B cell (primary cell): ENCODE data around the gene CDK5R2. TPM values are rescaled to one million over a fixed set of nuclear protein-coding genes. Genes with fewer than 3 reads are reported as not detected.
A peak's percentile ranks its signal among the peaks of the same experiment; 100 is the strongest.

Source experiments
- ATAC-seq: fragments of 200-7000 bp; cut with Tn5 transposase; one replicate; pipeline ENCODE4 v1.10.0; 2021; ENCODE audit warnings: low read depth, mild to moderate bottlenecking, moderate number of reproducible peaks, moderate library complexity
- CTCF ChIA-PET: fragments of 350-600 bp; sonication (Branson Sonifier 250); formaldehyde crosslinking; loops from one replicate; lab custom pipeline; 2021; ENCODE audit warnings: antibody characterized with exemption, inconsistent platforms; lab: Charles Lee
- POLR2A ChIA-PET: fragments of 350-600 bp; sonication (Branson Sonifier 250); formaldehyde crosslinking; loops from one replicate; lab custom pipeline; 2021; ENCODE audit warnings: antibody characterized with exemption; lab: Charles Lee
- DNase-seq: peaks from one replicate; pipeline ENCODE4 v3.0.0; 2013
- H2AFZ ChIP-seq: 2 replicates; pipeline ENCODE4 v1.6.1; 2012; ENCODE audit warnings: mild to moderate bottlenecking, low read depth, low read length; ENCODE audit not compliant: insufficient read depth, poor library complexity, severe bottlenecking
- H3K27ac ChIP-seq, 2 donors: 1 replicate in 1 of 2; 2 replicates in 1 of 2; pipeline ENCODE4 v1.5.1; 2012 to 2013; ENCODE audit warnings: low read length in 2 of 2, mild to moderate bottlenecking in 2 of 2, moderate library complexity in 1 of 2
- H3K27me3 ChIP-seq, 4 experiments: fragments of 200-600 bp in 1 of 4; sonication (generic) in 1 of 4; replicated peaks in 1 of 4; 1 replicate in 2 of 4; 2 replicates in 2 of 4; pipeline versions ENCODE4 v1.6.1 to v1.7.0; 2013 to 2016; ENCODE audit warnings: low read length in 3 of 4, mild to moderate bottlenecking in 2 of 4, mixed read lengths in 1 of 4, moderate library complexity in 1 of 4; ENCODE audit not compliant: insufficient read depth in 4 of 4, control insufficient read depth in 3 of 4; ENCODE audit errors: control extremely low read depth in 1 of 4
- H3K36me3 ChIP-seq, 2 experiments: replicated peaks in 1 of 2; 1 replicate in 1 of 2; 2 replicates in 1 of 2; pipeline versions ENCODE4 v1.6.1 to v1.7.1; 2013; ENCODE audit warnings: low read length in 1 of 2; ENCODE audit not compliant: insufficient read depth in 2 of 2, control insufficient read depth in 1 of 2; ENCODE audit errors: control extremely low read depth in 1 of 2, extremely low read depth in 1 of 2
- H3K4me1 ChIP-seq, 2 donors: fragments of 200-600 bp in 1 of 2; sonication (generic) in 1 of 2; 1 replicate in 1 of 2; 2 replicates in 1 of 2; pipeline versions ENCODE4 v1.5.1 to v1.6.1; 2013 to 2017; ENCODE audit warnings: low read length in 2 of 2; ENCODE audit not compliant: control insufficient read depth in 2 of 2, insufficient read depth in 2 of 2
- H3K4me2 ChIP-seq: replicated peaks from 2 replicates; pipeline ENCODE3; 2012; ENCODE audit warnings: mild to moderate bottlenecking, low read depth, low read length; ENCODE audit not compliant: poor library complexity, severe bottlenecking
- H3K4me3 ChIP-seq, 5 experiments: fragments of 200-600 bp in 1 of 5; sonication (generic) in 1 of 5; 1 replicate in 3 of 5; 2 replicates in 2 of 5; pipeline versions ENCODE4 v1.5.1 to v1.7.0; 2011 to 2016; ENCODE audit warnings: low read length in 4 of 5, mild to moderate bottlenecking in 4 of 5, low read depth in 2 of 5, control low read depth in 1 of 5, moderate library complexity in 1 of 5; ENCODE audit not compliant: insufficient read depth in 1 of 5; ENCODE audit errors: control extremely low read depth in 1 of 5, extremely low read depth in 1 of 5
- H3K79me2 ChIP-seq: fragments of 200-600 bp; sonication (generic); one replicate; pipeline ENCODE4 v1.6.0; 2016; ENCODE audit warnings: low read length; ENCODE audit not compliant: control insufficient read depth, insufficient read depth
- H3K9ac ChIP-seq: fragments of 200-600 bp; sonication (generic); 2 replicates; pipeline ENCODE4 v1.6.1; 2017; ENCODE audit warnings: mild to moderate bottlenecking, low read length, moderate library complexity
- H3K9me3 ChIP-seq, 3 donors: one replicate each; pipeline versions ENCODE4 v1.6.1 to v1.7.1; 2013; ENCODE audit warnings: low read length in 2 of 3; ENCODE audit not compliant: control insufficient read depth in 2 of 3, insufficient read depth in 1 of 3; ENCODE audit errors: control extremely low read depth in 1 of 3
- H4K20me1 ChIP-seq: 2 replicates; pipeline ENCODE4 v1.6.0; 2012; ENCODE audit warnings: mild to moderate bottlenecking, low read length; ENCODE audit not compliant: insufficient read depth, control insufficient read depth, poor library complexity, severe bottlenecking
- H3K27ac Mint-ChIP-seq: one replicate; pipeline ENCODE4 v1.8.0; 2021; ENCODE audit warnings: mixed read lengths
- H3K27me3 Mint-ChIP-seq: one replicate; pipeline ENCODE4 v1.8.0; 2021; ENCODE audit warnings: mixed read lengths
- H3K4me1 Mint-ChIP-seq: one replicate; pipeline ENCODE4 v1.8.0; 2021; ENCODE audit warnings: mixed read lengths
- H3K4me3 Mint-ChIP-seq: one replicate; pipeline ENCODE4 v1.8.0; 2021; ENCODE audit warnings: mixed read lengths
- H3K9me3 Mint-ChIP-seq: one replicate; pipeline ENCODE4 v1.8.0; 2022; ENCODE audit warnings: mixed read lengths; ENCODE audit not compliant: insufficient read depth
- CTCF ChIP-seq: fragments of 200-600 bp; IDR thresholded peaks from one replicate; pipeline ENCODE4 v1.8.0; 2022; ENCODE audit warnings: antibody characterized with exemption, mild to moderate bottlenecking
- EZH2 ChIP-seq: IDR thresholded peaks from 2 replicates; pipeline ENCODE4 v1.6.1; 2012; ENCODE audit warnings: borderline replicate concordance, low read depth, mild to moderate bottlenecking, moderate library complexity, low read length; ENCODE audit not compliant: insufficient read depth, poor library complexity, severe bottlenecking
- WGBS: methylation state at CpG from one replicate; pipeline ENCODE4 v1.1.5; 2013; ENCODE audit warnings: missing lambda C conversion rate; ENCODE audit not compliant: insufficient coverage; 5-methylcytosine and 5-hydroxymethylcytosine counted together
- intact Hi-C: fragments of 100-400 bp; cut with micrococcal nuclease; formaldehyde crosslinking; loops from one replicate; pipeline ENCODE4 v1.10.0; 2022
- polyA plus RNA-seq: library from polyadenylated mRNA; depleted of rRNA; stranded (reverse); fragments of >200 nt; gene quantifications from 2 replicates; pipeline ENCODE4 v1.2.3, GENCODE V29; 2012
- total RNA-seq, 2 donors: library from RNA; stranded (reverse); fragments of 120-200 nt in 1 of 2; gene quantifications; 1 replicate in 1 of 2; 2 replicates in 1 of 2; pipeline versions ENCODE4 v1.2.3 to v1.2.4, GENCODE V29; 2013 to 2022

Gene CDK5R2
- total and polyA plus RNA-seq, 2 donors (not counting 1 experiment from before 2014, with no cell fraction given): not detected

- Mint-ChIP-seq H3K4me3 (peak overlapping the region; percentile 71), H3K9me3 (no peaks in the 10 kb centered on the region), H3K4me1 (peaks cover 21% of the 10 kb centered on the region), H3K27me3 (peaks cover 71% of the 10 kb centered on the region), H3K27ac (no peak overlapping the region)
- H3K4me2 ChIP-seq: peak overlapping the region; percentile 94
- peaks cover 0 to 71% (median 44%) of the 10 kb centered on the region in 4 experiments for H3K27me3 ChIP-seq
- POLR2A ChIA-PET: no interaction called here
- H3K79me2 ChIP-seq: no peaks in the 10 kb centered on the region
- H2AFZ ChIP-seq: peak overlapping the region; percentile 33
- intact Hi-C loops: no loop called here
- H3K4me3 ChIP-seq: peak overlapping the region in 1 of 5 experiments; percentile 24
- ATAC-seq: no peak
- CTCF ChIA-PET: interaction anchor here (0.6 to 1.8 kb wide), 6 partner anchors 20 to 113 kb away, joined by 3 to 6 read pairs (median 4); no protein-coding TSS in a partner anchor
- peak overlapping the region; percentile 35 for H3K9ac ChIP-seq
- no peaks in the 10 kb centered on the region for H4K20me1 ChIP-seq
- WGBS: 8% methylated on average over 85 of the region's 87 CpGs
- TF ChIP-seq CTCF (no peak), EZH2 (peak; percentile 89)
- peaks cover 0 to 36% (median 3%) of the 10 kb centered on the region in 3 donors for H3K9me3 ChIP-seq
- no peaks in the 10 kb centered on the region for H3K36me3 ChIP-seq
- H3K4me1 ChIP-seq: peaks cover 24 to 39% of the 10 kb centered on the region in 2 donors
- no peak overlapping the region for H3K27ac ChIP-seq
- peak; percentile 51 for DNase-seq
Observed at GRCh38 chr2:218960309-218961165, 1.1 kb downstream of the CDK5R2 start.

- no peak for TF ChIP-seq EZH2
- no peak for TF ChIP-seq CTCF
- H3K79me2 ChIP-seq: no peaks in the 10 kb centered on the region
- H3K27me3 Mint-ChIP-seq: peaks cover 72% of the 10 kb centered on the region
- WGBS: 21% methylated on average over 2 of the region's 4 CpGs
- no peak for DNase-seq
- intact Hi-C loops: no loop called here
- no peak overlapping the region for H3K27ac ChIP-seq
- H3K27ac Mint-ChIP-seq: no peak overlapping the region
- peak overlapping the region; percentile 94 for H3K4me2 ChIP-seq
- peaks cover 24 to 39% of the 10 kb centered on the region in 2 donors for H3K4me1 ChIP-seq
- POLR2A ChIA-PET: no interaction called here
- no peak overlapping the region for H2AFZ ChIP-seq
- H3K4me3 Mint-ChIP-seq: peak overlapping the region; percentile 47
- H3K4me3 ChIP-seq: no peak overlapping the region
- no peaks in the 10 kb centered on the region for H4K20me1 ChIP-seq
- no peaks in the 10 kb centered on the region for H3K9me3 Mint-ChIP-seq
- no peaks in the 10 kb centered on the region for H3K36me3 ChIP-seq
- no peak for ATAC-seq
- CTCF ChIA-PET: interaction anchor here (1.1 to 1.6 kb wide), 3 partner anchors 16 to 85 kb away, joined by 3 to 6 read pairs (median 5); no protein-coding TSS in a partner anchor
- peaks cover 21% of the 10 kb centered on the region for H3K4me1 Mint-ChIP-seq
- peaks cover 0 to 36% (median 3%) of the 10 kb centered on the region in 3 donors for H3K9me3 ChIP-seq
- H3K27me3 ChIP-seq: peaks cover 0 to 71% (median 46%) of the 10 kb centered on the region in 4 experiments
- H3K9ac ChIP-seq: no peak overlapping the region
Observed at GRCh38 chr2:218961229-218961628, 1.8 kb downstream of the CDK5R2 start.
